Activated CD8-positive, alpha-beta memory T cell treated with anti-CD3 and anti-CD28 coated beads for 48 hours (primary cell): Measurements from ENCODE around the gene VPS54.
"Not testable (repeated sequence)": the region's sequence is repeated elsewhere in the genome, so short reads cannot be mapped to it uniquely, and the experiment has no call there.

Experiments used
- DNase-seq, 3 experiments: peaks; one replicate each; pipeline ENCODE4 v3.0.0-alpha.2; 2020; ENCODE audit warnings: low read depth in 2 of 3, low spot score in 2 of 3

VPS54 gene

GRCh38 chr2:63993871-63994270, 25.4 kb downstream of the VPS54 start:
- DNase-seq, result no peak

- DNase-seq, result not testable (repeated sequence)
Observed at GRCh38 chr2:63993130-63993584, 26.1 kb downstream of the VPS54 start.

- DNase-seq, result no peak
Observed at GRCh38 chr2:63992061-63992685, 27.1 kb downstream of the VPS54 start.

- not testable (repeated sequence) for DNase-seq
Observed at GRCh38 chr2:63991173-63991999, 27.8 kb downstream of the VPS54 start.

- DNase-seq, result no peak
Observed at GRCh38 chr2:63990072-63990471, 29.2 kb downstream of the VPS54 start.

- not testable (repeated sequence) for DNase-seq
Observed at GRCh38 chr2:63988842-63989436, 30.3 kb downstream of the VPS54 start.

- no peak for DNase-seq
Observed at GRCh38 chr2:63984606-63985359, 34.4 kb downstream of the VPS54 start.

- no peak for DNase-seq
Observed at GRCh38 chr2:63983986-63984605, 35.1 kb downstream of the VPS54 start.

- no peak for DNase-seq
Observed at GRCh38 chr2:63982335-63982734, 36.9 kb downstream of the VPS54 start.

- DNase-seq, result no peak
Observed at GRCh38 chr2:63981702-63982103, 37.5 kb downstream of the VPS54 start.

GRCh38 chr2:63980794-63981193, 38.4 kb downstream of the VPS54 start:
- no peak for DNase-seq

- DNase-seq, result no peak
Observed at GRCh38 chr2:63977904-63978303, 41.3 kb downstream of the VPS54 start.

- no peak for DNase-seq
Observed at GRCh38 chr2:63976125-63976510, 43.1 kb downstream of the VPS54 start.

- DNase-seq, result no peak
Observed at GRCh38 chr2:63975437-63976124, 43.6 kb downstream of the VPS54 start.

- not testable (repeated sequence) for DNase-seq
Observed at GRCh38 chr2:63975036-63975435, 44.2 kb downstream of the VPS54 start.

- no peak for DNase-seq
Observed at GRCh38 chr2:63962186-63962585, 57.0 kb downstream of the VPS54 start.

- no peak for DNase-seq
Observed at GRCh38 chr2:63950414-63950813, 68.8 kb downstream of the VPS54 start.

- no peak for DNase-seq
Observed at GRCh38 chr2:63942788-63943187, 76.4 kb downstream of the VPS54 start.

- DNase-seq, result not testable (repeated sequence)
Observed at GRCh38 chr2:63932104-63932503, 87.1 kb downstream of the VPS54 start.

- DNase-seq, result no peak
Observed at GRCh38 chr2:63926815-63927214, 92.4 kb downstream of the VPS54 start.
